ENCODE data around the gene CDYL.
A peak's percentile ranks its signal among the peaks of the same experiment; 100 is the strongest.

Gene CDYL

DNA sequence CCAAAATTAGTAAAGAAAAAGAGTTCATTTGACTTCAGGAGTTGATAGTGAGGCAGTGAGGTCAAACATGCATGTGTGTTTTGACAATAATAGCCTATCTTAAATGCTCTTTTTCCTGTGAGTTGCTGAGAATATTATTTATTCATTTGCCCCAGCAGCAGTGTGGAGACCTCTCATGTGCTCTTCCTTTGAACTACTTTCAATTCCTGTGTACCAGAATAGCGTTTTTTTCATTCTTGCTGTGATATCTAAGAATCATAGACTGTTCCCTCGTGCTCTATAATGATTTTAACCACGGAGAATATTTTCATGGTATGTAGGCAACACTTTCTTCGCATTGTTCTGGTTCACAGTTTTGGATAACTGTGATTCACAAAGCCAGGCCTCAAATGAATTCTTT, 5.2 kb downstream of the CDYL start:
- TF ChIP-seq GATA3 (IDR thresholded peaks at IDR 0.05; ENCODE audit: low read depth, low read length): no peak
- no peak for TF ChIP-seq GATA2 (IDR thresholded peaks at IDR 0.05; ENCODE audit: low read depth, low read length)

DNA sequence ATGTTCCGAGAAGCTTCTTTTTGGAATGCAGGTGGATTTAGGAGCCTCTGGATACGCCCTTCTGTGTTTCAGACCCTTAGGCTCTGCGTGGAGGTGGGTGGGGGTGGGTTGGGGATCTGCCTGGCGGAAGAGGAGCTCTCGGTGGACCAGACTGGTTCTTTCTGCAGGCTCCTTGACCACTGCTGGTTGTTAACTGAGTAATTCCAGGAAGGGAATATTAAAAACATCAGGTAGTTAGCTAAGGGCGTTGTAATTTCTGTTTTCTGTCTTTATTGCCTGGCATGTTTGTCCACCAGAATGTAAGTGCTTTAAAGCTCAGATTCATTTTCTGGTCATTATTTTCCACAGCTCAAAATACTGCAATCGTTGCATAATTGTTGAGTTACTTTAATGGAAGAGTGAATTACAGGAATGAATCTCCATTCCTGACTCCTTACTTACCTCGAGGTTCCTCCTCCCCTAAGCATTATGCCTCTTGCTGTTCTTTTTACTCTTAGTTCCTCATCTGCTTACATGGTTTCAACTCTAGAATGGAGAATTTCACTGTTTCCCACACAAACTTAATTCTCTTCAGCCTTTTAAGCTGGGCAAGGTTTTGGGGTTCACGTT, 5.9 kb downstream of the CDYL start:
- TF ChIP-seq GATA3 (IDR thresholded peaks at IDR 0.05; ENCODE audit: low read depth, low read length): no peak

DNA sequence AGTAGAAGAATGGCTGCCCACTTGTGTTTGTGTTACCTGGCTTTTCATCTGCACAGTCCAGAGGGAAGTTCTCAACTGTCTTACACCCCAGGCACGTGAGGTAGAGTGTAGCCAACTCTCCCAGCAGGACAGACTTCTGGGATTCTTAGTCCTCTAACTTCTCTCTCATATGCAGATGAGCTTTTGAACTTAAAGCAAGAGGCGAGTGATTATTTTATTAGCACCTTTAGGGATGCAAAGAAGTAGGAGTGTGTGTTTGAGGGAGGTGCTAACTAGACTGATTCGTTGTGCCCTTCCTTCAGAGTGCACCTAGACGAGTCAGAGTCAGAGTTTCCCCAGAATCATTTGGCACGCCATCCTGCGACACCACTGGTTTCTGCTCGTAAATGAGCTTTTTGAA, 10.8 kb downstream of the CDYL start:
- TF ChIP-seq GATA3 (IDR thresholded peaks at IDR 0.05; ENCODE audit: low read depth, low read length): no peak
- TF ChIP-seq GATA2 (IDR thresholded peaks at IDR 0.05; ENCODE audit: low read depth, low read length): no peak

DNA sequence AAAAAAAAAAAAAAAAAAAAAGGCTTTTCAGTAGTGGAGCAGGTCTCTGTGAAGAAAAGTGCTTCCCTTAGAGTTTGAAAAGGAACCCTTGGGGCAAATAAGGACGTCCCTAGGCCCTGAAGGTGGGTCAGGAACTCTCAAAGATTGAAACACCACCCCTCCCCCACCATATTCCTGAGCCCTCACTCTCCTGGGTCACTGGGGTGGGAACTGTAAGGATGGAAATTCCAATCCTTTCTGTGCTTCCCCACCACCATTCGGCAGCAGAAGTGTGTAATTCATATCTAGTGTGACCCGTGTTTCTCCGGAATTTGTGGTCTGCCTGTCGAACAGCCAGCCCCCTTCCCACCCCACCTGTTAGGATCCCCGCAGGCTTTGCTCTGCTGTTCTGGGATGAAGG, 12.3 kb downstream of the CDYL start:
- TF ChIP-seq GATA2 (IDR thresholded peaks at IDR 0.05; ENCODE audit: low read depth, low read length): no peak
- TF ChIP-seq GATA3 (IDR thresholded peaks at IDR 0.05; ENCODE audit: low read depth, low read length): no peak

DNA sequence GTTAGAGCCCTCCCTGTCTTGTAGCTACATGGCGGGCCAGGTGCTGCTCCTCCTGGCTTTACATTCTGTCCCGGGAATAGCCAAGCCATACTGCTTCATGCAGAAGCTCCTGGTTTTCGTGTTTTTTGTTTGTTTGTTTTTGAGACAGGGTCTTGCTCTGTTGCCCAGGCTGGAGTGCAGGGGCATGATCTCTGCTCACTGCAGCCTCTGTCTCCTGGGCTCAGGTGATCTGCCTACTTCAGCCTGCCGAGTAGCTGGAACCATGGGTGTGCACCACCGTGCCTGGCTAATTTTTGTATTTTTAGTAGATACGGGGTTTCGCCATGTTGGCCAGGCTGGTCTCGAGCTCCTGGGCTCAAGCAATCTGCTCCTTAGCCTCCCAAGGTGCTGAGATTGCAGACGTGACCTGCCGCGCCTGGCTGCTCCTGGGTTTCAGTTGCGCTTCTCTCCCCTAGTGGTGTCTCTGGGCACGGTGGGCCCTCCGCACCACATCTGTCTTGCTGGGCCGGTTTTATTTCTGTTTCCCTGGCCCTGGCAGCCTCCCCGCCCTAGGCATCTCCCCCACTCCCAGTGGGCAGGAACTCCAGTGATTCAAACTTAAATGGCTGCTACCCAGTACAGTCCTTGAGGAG, 12.9 kb downstream of the CDYL start:
- TF ChIP-seq GATA3 (IDR thresholded peaks at IDR 0.05; ENCODE audit: low read depth, low read length) (no peak), GATA2 (IDR thresholded peaks at IDR 0.05; ENCODE audit: low read depth, low read length) (no peak)

DNA sequence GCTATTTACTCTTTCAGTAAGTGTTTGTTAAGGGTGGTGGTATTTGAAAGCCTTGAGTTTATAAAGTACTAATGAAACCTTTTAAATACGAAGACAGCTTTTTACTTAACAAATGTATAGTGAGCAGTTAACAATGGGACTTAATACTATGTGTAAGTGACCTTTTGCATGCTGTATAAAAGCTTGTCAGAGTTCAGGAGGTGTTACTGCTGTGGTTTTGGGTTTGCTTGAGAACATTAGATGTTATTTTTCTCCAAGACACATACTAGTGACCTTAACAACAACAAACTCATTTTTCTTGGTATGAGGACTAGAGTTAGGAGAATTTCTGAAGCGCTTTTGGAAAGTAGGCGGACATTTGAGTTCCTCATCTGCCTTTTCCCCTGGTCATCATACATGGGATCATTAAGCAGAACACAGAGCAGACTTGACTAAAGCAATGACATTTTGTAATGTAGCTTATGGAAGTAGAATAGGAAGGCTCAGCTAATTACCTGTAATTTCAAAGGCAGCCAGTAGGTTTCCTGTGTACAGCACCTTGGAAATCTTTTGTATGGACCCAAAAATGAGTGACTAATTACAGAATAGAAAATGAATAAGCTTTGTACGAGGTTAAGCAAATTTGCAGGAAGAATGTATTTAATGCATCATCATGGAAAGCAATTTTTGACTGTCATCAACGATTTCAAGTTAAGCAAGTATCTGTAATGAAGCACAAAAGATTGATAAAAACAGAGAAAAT, 14.1 kb downstream of the CDYL start:
- TF ChIP-seq GATA3 (IDR thresholded peaks at IDR 0.05; ENCODE audit: low read depth, low read length) (no peak), GATA2 (IDR thresholded peaks at IDR 0.05; ENCODE audit: low read depth, low read length) (no peak)

DNA sequence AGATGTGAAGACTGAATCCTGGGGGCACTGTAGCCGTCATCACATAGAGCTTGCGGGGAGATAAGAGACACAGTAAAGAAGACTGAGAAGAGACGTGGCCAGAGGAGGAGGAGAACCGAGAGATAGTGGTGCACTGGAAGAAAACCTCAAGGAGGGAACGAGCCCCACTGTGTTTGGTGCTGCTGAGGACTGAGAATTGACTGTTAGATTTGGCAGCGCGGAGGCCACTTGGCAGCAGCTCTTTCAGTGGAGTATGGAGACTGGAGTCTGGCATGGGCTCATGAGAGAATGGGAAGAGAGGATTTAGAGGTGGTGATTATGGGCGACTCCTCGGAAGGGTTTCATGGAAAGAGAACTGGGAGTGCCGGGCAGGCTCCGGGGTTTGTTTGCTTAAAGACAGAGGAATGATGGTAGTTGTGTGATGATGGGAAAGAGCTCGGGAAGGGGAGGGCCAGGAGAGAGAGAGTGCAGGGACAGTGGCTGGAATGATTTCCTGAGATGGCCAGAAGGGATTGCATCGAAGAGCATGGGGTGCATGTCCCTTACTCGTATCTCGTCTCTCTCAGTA, 18.0 kb downstream of the CDYL start:
- no peak for TF ChIP-seq GATA3 (IDR thresholded peaks at IDR 0.05; ENCODE audit: low read depth, low read length)
- no peak for TF ChIP-seq GATA2 (IDR thresholded peaks at IDR 0.05; ENCODE audit: low read depth, low read length)

DNA sequence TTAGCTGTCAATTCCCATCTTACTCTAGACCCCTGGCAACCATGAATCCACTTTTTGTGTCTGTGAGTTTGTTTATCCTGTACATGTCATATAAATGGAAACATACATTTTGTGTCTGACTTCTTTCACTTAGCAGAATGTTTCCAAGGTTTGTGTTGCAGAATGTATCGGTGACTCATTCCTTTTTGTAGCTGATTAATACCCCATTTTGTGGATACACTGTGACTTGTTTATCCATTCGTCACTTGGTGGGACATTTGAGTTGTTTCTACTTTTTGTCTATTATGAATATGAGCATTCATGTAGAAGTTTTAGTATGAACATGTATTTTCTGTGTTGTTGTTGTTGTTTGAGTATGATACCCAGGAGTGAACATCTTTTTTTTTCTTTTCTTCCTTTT, 21.4 kb downstream of the CDYL start:
- no peak for TF ChIP-seq GATA2 (IDR thresholded peaks at IDR 0.05; ENCODE audit: low read depth, low read length)
- no peak for TF ChIP-seq GATA3 (IDR thresholded peaks at IDR 0.05; ENCODE audit: low read depth, low read length)

DNA sequence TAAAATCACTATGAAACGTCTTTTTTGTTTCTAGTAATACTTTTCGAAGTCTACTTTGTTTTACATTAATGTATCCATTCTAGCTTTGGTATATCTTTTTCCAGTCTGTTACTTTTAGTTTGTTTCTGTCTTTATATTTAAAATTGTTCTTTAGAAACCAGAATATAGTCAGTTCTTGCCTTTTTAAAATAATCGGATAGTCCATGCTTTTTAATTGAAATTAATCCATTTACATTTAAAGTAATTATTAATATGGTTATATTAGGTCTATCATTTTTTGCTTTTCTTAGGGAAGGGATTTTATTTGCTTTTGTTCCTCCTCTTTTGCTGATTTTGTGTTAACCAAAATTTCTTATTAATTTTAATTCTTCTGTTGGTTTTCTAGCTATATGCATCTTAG, 23.7 kb downstream of the CDYL start:
- TF ChIP-seq GATA3 (IDR thresholded peaks at IDR 0.05; ENCODE audit: low read depth, low read length): no peak
- no peak for TF ChIP-seq GATA2 (IDR thresholded peaks at IDR 0.05; ENCODE audit: low read depth, low read length)

DNA sequence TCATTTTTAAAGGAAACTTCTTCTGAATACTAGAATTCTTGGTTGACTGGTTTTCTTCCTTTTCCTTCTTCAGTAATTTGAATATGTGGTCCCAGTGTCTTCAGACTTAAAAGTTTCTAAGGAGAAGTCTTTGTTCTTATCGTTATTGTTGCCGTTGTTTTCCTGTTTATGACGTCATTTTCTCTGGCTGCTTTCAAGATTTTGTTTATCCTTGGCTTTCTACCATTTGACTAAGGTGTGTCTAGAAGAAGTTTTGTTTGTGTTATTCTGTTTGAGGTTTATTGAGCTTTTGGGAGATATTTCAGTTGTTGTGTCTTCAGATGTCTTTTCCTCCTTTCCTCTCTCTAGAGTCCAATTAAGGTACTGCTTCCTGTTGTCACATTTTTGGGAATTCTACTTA, 24.5 kb downstream of the CDYL start:
- TF ChIP-seq GATA2 (IDR thresholded peaks at IDR 0.05; ENCODE audit: low read depth, low read length) (no peak), GATA3 (IDR thresholded peaks at IDR 0.05; ENCODE audit: low read depth, low read length) (no peak)

DNA sequence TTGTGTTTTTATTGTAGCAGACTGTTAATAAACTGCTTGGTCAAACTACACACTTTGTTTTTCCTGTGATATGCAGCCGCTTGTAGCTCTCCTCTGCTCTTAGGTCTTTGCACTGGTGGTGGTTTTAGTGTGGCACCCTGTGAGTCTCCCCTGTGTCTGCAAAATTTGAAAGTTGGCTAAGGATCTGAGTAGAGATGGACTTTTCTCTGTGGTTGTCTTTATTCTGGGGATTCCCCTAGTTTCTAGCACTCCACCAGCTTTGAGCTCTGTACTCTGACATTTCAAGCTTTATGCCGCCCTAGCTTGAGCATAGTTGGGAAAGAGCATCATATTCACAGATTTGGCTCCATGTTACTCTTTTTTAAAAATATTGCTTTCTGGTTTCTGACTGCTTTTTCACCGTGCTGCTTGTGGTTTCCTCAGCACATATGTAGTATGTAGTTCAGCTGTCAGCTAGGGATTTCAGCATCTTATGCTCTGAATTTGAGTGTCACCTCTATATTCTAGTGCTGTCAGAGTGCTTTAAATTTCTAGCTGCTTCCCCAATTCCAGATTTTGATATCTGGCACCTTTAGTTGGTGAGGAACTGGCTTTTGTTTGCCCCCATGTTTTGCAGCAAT, 25.4 kb downstream of the CDYL start:
- TF ChIP-seq GATA3 (IDR thresholded peaks at IDR 0.05; ENCODE audit: low read depth, low read length) (no peak), GATA2 (IDR thresholded peaks at IDR 0.05; ENCODE audit: low read depth, low read length) (no peak)

DNA sequence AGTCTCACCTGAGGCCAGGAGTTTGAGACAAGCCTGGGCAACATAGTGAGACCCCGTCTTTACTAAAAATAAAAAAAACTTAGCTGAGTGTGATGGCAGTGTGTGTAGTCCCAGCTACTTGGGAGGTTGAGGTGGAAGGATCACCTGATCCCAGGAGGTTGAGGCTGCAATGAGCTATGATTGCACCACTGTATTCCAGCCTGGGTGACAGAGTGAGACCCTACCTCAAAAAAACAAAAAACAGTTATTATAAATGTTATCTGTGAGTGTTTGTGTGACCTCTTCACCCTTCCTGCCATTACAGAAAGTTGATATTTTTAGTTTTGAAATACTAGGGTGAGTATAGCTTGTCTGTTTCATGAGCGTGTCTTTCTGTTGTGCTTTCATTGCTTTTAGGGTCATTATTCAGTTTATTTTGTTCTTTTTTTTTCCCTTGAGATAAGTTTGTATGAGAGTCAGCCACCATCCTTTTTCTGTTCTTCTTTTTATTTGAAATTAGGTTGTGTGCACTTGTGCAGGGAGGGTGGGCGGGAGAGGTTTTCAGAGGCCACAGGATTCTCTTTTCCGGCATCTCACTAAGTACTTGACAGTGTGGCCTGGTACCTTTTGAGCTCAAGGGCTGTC, 26.2 kb downstream of the CDYL start:
- TF ChIP-seq GATA2 (IDR thresholded peaks at IDR 0.05; ENCODE audit: low read depth, low read length): no peak
- TF ChIP-seq GATA3 (IDR thresholded peaks at IDR 0.05; ENCODE audit: low read depth, low read length): no peak

DNA sequence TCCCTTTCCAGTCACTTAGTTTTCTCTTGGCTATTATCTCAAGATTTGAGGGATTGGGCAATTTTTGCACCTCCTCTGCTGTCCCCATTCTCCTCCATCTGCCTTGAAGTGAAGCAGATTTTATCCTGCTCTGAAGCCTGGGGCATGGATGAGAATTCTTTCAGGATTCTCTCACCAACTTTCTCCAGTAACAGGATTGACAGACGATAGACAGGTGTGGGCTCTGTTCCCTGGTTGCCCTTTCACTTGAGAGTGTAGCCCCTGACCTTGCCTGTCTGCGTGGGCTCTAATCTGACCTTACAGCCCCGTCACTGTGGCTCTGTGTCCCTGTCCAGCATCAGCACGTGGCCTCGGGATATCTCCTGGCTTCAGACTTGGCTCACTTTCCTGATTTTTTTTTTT, 27.1 kb downstream of the CDYL start:
- TF ChIP-seq GATA3 (IDR thresholded peaks at IDR 0.05; ENCODE audit: low read depth, low read length) (no peak), GATA2 (IDR thresholded peaks at IDR 0.05; ENCODE audit: low read depth, low read length) (peak; percentile 17; the same call in 1 of the 2 replicates)

DNA sequence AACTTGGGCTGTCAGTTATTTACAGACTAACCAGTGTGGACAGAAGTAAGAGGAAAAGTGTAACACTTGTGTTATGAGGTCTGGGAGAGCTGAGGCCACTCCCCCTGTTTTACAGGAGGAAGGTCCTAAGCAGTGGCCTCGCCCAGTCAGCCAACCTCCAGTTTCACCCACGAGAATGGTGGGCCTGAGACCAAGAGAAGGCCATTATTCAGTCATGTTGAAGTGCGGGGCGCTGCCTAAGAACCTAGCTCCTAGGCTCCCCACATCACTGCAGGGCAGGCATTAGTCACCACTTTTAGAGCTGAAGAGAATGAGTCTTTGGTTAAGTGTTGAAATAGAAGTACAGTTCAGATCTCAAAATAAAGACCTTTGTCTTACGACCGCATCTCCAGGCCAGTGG, 27.9 kb downstream of the CDYL start:
- TF ChIP-seq GATA3 (IDR thresholded peaks at IDR 0.05; ENCODE audit: low read depth, low read length) (no peak), GATA2 (IDR thresholded peaks at IDR 0.05; ENCODE audit: low read depth, low read length) (no peak)
